ENCODE results near the gene CXCL3.

CXCL3 gene

DNA sequence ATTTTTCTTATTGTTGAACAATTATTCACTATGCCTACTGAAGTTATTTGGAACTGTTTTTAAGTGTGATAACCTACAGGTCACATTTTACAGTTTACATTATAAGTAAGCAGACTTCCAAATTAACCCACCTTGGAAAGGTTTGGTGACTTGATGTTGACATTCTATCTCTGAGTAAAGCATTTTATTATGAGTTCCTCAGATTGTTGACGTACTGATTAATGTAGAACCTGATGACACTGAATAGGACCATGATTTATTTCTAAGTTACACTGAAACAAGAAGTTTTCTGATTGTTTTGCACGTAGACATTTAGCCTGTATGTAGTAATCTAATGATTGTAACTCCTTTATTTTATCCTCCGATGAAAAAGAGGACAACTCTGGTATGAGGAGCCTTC is 17.0 kb upstream of the CXCL3 start:
- no peak for TF ChIP-seq SIN3A (IDR thresholded peaks at IDR 0.05; ENCODE audit: borderline replicate concordance, insufficient read depth, low read length)
- no peak for TF ChIP-seq FOXP2 (optimal IDR thresholded peaks at IDR 0.05; ENCODE audit: borderline replicate concordance, extremely low read depth, extremely low read length, insufficient read depth)
- no peak for TF ChIP-seq TAF1 (IDR thresholded peaks at IDR 0.05; ENCODE audit: borderline replicate concordance, insufficient read depth, low read length)
- TF ChIP-seq, protein P1, sequence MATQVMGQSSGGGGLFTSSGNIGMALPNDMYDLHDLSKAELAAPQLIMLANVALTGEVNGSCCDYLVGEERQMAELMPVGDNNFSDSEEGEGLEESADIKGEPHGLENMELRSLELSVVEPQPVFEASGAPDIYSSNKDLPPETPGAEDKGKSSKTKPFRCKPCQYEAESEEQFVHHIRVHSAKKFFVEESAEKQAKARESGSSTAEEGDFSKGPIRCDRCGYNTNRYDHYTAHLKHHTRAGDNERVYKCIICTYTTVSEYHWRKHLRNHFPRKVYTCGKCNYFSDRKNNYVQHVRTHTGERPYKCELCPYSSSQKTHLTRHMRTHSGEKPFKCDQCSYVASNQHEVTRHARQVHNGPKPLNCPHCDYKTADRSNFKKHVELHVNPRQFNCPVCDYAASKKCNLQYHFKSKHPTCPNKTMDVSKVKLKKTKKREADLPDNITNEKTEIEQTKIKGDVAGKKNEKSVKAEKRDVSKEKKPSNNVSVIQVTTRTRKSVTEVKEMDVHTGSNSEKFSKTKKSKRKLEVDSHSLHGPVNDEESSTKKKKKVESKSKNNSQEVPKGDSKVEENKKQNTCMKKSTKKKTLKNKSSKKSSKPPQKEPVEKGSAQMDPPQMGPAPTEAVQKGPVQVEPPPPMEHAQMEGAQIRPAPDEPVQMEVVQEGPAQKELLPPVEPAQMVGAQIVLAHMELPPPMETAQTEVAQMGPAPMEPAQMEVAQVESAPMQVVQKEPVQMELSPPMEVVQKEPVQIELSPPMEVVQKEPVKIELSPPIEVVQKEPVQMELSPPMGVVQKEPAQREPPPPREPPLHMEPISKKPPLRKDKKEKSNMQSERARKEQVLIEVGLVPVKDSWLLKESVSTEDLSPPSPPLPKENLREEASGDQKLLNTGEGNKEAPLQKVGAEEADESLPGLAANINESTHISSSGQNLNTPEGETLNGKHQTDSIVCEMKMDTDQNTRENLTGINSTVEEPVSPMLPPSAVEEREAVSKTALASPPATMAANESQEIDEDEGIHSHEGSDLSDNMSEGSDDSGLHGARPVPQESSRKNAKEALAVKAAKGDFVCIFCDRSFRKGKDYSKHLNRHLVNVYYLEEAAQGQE (IDR thresholded peaks at IDR 0.05; ENCODE audit: insufficient read depth in 1 of 2, low read depth in 2 of 2, low read length in 2 of 2): no peak
- TF ChIP-seq POLR2AphosphoS5 (IDR thresholded peaks at IDR 0.05; ENCODE audit: low read depth, low read length): no peak

DNA sequence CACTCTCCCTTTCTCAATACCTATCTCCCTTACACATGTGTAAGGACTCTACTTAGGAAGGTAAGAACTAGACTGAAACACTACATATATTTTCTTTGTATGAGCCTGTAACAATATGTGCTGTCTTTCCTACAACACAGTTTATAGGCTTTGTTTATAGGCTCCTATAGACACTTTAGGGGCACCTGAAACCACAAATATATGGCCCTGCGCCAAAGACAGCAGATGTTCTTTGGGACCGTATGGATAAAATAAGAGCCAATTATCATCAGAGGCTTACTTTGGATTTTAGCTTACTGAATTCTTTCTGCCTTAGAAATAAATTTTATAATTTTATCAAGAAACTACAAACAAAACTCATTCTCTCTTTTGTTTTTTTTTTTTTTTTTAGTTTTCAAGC is 16.6 kb upstream of the CXCL3 start:
- TF ChIP-seq, protein P1 (IDR thresholded peaks at IDR 0.05; ENCODE audit: insufficient read depth in 1 of 2, low read depth in 2 of 2, low read length in 2 of 2): no peak
- TF ChIP-seq FOXP2 (optimal IDR thresholded peaks at IDR 0.05; ENCODE audit: borderline replicate concordance, extremely low read depth, extremely low read length, insufficient read depth) (no peak), TAF1 (IDR thresholded peaks at IDR 0.05; ENCODE audit: borderline replicate concordance, insufficient read depth, low read length) (no peak), POLR2AphosphoS5 (IDR thresholded peaks at IDR 0.05; ENCODE audit: low read depth, low read length) (no peak), SIN3A (IDR thresholded peaks at IDR 0.05; ENCODE audit: borderline replicate concordance, insufficient read depth, low read length) (no peak)

DNA sequence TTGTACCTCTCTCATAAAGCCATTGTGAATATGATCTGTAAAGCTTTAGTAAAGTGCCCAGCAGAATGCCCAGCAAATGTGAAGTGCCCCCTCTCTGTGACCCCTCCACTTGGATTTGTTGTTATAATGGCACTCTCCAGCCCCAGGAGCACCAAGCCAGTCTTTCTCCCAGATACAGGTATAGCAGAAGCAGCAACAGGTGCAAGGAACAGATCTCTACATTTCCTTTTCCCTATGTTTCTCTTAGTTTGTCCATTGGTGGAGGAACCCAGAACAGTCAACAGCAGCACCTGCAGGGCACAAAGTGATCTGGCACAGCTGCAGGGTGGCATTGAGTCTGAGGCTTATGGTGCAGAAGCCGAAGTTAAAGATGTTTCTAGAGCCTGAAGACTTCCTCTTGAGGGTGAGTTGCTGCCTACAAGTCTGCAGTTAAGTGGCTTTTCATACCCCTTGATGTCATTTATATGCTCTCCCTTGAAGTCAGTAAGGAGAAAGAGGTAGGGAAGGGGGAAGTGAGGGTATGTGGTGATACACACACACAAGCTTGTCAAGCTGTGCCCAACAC is 16.1 kb upstream of the CXCL3 start:
- TF ChIP-seq POLR2AphosphoS5 (IDR thresholded peaks at IDR 0.05; ENCODE audit: low read depth, low read length) (no peak), TAF1 (IDR thresholded peaks at IDR 0.05; ENCODE audit: borderline replicate concordance, insufficient read depth, low read length) (no peak), SIN3A (IDR thresholded peaks at IDR 0.05; ENCODE audit: borderline replicate concordance, insufficient read depth, low read length) (no peak), FOXP2 (optimal IDR thresholded peaks at IDR 0.05; ENCODE audit: borderline replicate concordance, extremely low read depth, extremely low read length, insufficient read depth) (no peak)
- TF ChIP-seq, protein P1 (IDR thresholded peaks at IDR 0.05; ENCODE audit: insufficient read depth in 1 of 2, low read depth in 2 of 2, low read length in 2 of 2): no peak

DNA sequence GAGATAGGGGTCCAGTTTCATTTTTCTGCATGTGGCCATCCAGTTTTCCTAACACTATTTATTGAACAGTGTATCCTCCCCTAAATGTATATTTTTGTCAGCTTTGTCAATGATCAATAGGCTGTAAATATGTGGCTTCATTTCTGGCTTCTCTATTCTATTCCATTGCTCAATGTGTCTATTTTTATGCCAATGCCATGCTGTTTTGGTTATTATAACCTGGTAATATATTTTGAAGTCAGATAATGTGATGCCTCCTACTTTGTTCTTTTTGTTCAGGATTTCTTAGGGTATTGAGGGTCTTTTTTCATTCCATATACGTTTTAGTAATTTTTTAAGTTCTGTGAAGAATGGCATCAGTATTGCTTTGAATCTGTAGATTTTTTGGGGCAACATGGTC is 8.7 kb upstream of the CXCL3 start:
- no peak for TF ChIP-seq TAF1 (IDR thresholded peaks at IDR 0.05; ENCODE audit: borderline replicate concordance, insufficient read depth, low read length)
- TF ChIP-seq, protein P1 (IDR thresholded peaks at IDR 0.05; ENCODE audit: insufficient read depth in 1 of 2, low read depth in 2 of 2, low read length in 2 of 2): no peak
- TF ChIP-seq SIN3A (IDR thresholded peaks at IDR 0.05; ENCODE audit: borderline replicate concordance, insufficient read depth, low read length): no peak
- TF ChIP-seq POLR2AphosphoS5 (IDR thresholded peaks at IDR 0.05; ENCODE audit: low read depth, low read length): no peak
- TF ChIP-seq FOXP2 (optimal IDR thresholded peaks at IDR 0.05; ENCODE audit: borderline replicate concordance, extremely low read depth, extremely low read length, insufficient read depth): no peak
